HCT116 (cell line): ENCODE measurements around the gene SGIP1. TPM values are rescaled to one million over a fixed set of nuclear protein-coding genes. Genes with fewer than 3 reads are reported as not detected.

Experiments used
- ATAC-seq: fragments of 200-7000 bp; cut with Tn5 transposase; 2 replicates; pipeline ENCODE4 v1.9.1; 2020; ENCODE audit warnings: mild to moderate bottlenecking, moderate library complexity
- BruUV-seq: library from RNA; stranded (reverse); fragments of 400-500 nt; replicated peaks from 2 replicates; lab custom pipeline; 2021; lab: Mats Ljungman, UMichigan
- CTCF ChIA-PET: fragments of 300-600 bp; sonication (Branson Sonifier 250); formaldehyde crosslinking; loops from one replicate; lab custom pipeline; 2021; ENCODE audit warnings: antibody characterized with exemption; lab: Charles Lee
- POLR2A ChIA-PET: fragments of 300-600, 350-600 bp; sonication (Branson Sonifier 250); formaldehyde crosslinking; loops from one replicate; lab custom pipeline; 2021; ENCODE audit warnings: antibody characterized with exemption; lab: Charles Lee
- RAD21 ChIA-PET, 2 experiments: fragments of 300-600 bp; sonication (Branson Sonifier 250); formaldehyde crosslinking; loops; one replicate each; lab custom pipeline; 2023; ENCODE audit warnings: low total read pairs in 2 of 2; ENCODE audit not compliant: uncharacterized antibody in 2 of 2, unreplicated experiment in 2 of 2, low non-redundant PET in 1 of 2; lab: Charles Lee
- DNase-seq: peaks from one replicate; pipeline ENCODE4 v3.0.0-alpha.2; 2010; ENCODE audit warnings: low read depth, low spot score
- H2AFZ ChIP-seq: fragments of 200-600 bp; shearing (Covaris generic), sonication (generic); 2 replicates; pipeline ENCODE4 v1.6.1; 2017; ENCODE audit warnings: low read depth, mixed run types, mixed read lengths, antibody characterized with exemption, low read length; ENCODE audit not compliant: poor library complexity, severe bottlenecking
- H3K27ac ChIP-seq: 2 replicates; pipeline ENCODE4 v1.5.1; 2012; ENCODE audit warnings: low read depth, low read length
- H3K27me3 ChIP-seq: fragments of 200-600 bp; sonication (generic); 2 replicates; pipeline ENCODE4 v1.6.1; 2016; ENCODE audit warnings: mixed run types, low read length, mixed read lengths; ENCODE audit not compliant: insufficient read depth
- H3K36me3 ChIP-seq, 2 experiments: fragments of 200-500 bp in 1 of 2; fragments of 200-600 bp in 1 of 2; sonication (Bioruptor generic) in 1 of 2; sonication (generic) in 1 of 2; 2 replicates each; pipeline versions ENCODE4 v1.5.1 to v1.6.1; 2014 to 2016; ENCODE audit warnings: low read length in 2 of 2, inconsistent platforms in 1 of 2, mixed read lengths in 1 of 2, mixed run types in 1 of 2; ENCODE audit not compliant: insufficient read depth in 2 of 2, control insufficient read depth in 1 of 2
- H3K4me1 ChIP-seq, 2 experiments: fragments of 200-600 bp in 1 of 2; sonication (generic) in 1 of 2; 2 replicates each; pipeline versions ENCODE4 v1.5.1 to v1.6.1; 2012 to 2017; ENCODE audit warnings: low read length in 2 of 2, inconsistent platforms in 1 of 2, mild to moderate bottlenecking in 1 of 2, mixed read lengths in 1 of 2, mixed run types in 1 of 2, moderate library complexity in 1 of 2; ENCODE audit not compliant: insufficient read depth in 2 of 2, control insufficient read depth in 1 of 2
- H3K4me2 ChIP-seq: fragments of 200-600 bp; sonication (generic); 2 replicates; pipeline ENCODE4 v1.6.1; 2017; ENCODE audit warnings: mixed run types, low read length, mixed read lengths
- H3K4me3 ChIP-seq, 2 experiments: fragments of 200-600 bp in 1 of 2; sonication (generic) in 1 of 2; replicated peaks in 1 of 2; 2 replicates each; pipeline ENCODE4 v1.5.1; 2011 to 2016; ENCODE audit warnings: low read length in 2 of 2, control low read depth in 1 of 2, low read depth in 1 of 2, mild to moderate bottlenecking in 1 of 2, mixed read lengths in 1 of 2, mixed run types in 1 of 2
- H3K79me2 ChIP-seq: fragments of 200-600 bp; sonication (generic); 2 replicates; pipeline ENCODE4 v1.6.1; 2017; ENCODE audit warnings: mild to moderate bottlenecking, mixed run types, low read length, moderate library complexity, mixed read lengths; ENCODE audit not compliant: insufficient read depth
- H3K9ac ChIP-seq: fragments of 200-600 bp; sonication (generic); 2 replicates; pipeline ENCODE4 v1.6.1; 2016; ENCODE audit warnings: low read length, mixed read lengths
- H3K9me2 ChIP-seq: fragments of 200-600 bp; sonication (generic), shearing (Covaris generic); 2 replicates; pipeline ENCODE4 v1.6.1; 2017; ENCODE audit warnings: mixed run types, mild to moderate bottlenecking, moderate library complexity; ENCODE audit not compliant: insufficient read depth
- H3K9me3 ChIP-seq, 2 experiments: fragments of 200-500 bp in 1 of 2; fragments of 200-600 bp in 1 of 2; sonication (Bioruptor generic) in 1 of 2; sonication (generic) in 1 of 2; 2 replicates each; pipeline ENCODE4 v1.6.1; 2014 to 2017; ENCODE audit warnings: low read length in 2 of 2, mixed read lengths in 2 of 2, inconsistent platforms in 1 of 2, low read depth in 1 of 2, mild to moderate bottlenecking in 1 of 2, mixed run types in 1 of 2, moderate library complexity in 1 of 2; ENCODE audit not compliant: control insufficient read depth in 1 of 2, insufficient read depth in 1 of 2
- H4K20me1 ChIP-seq: fragments of 200-600 bp; sonication (generic), shearing (Covaris generic); 2 replicates; pipeline ENCODE4 v1.6.1; 2017; ENCODE audit warnings: mixed run types, mild to moderate bottlenecking, moderate library complexity; ENCODE audit not compliant: insufficient read depth
- CEBPB ChIP-seq: IDR thresholded peaks from 2 replicates; pipeline ENCODE4 v1.6.1; 2012; ENCODE audit warnings: low read depth
- EGR1 ChIP-seq: IDR thresholded peaks from 2 replicates; pipeline ENCODE4 v1.6.1; 2012; ENCODE audit warnings: low read depth
- ELF1 ChIP-seq: IDR thresholded peaks from 2 replicates; pipeline ENCODE4 v1.6.1; 2012; ENCODE audit warnings: low read depth, borderline replicate concordance
- FOSL1 ChIP-seq: IDR thresholded peaks from 2 replicates; pipeline ENCODE4 v1.6.1; 2012; ENCODE audit warnings: low read depth
- JUND ChIP-seq: IDR thresholded peaks from 2 replicates; pipeline ENCODE4 v1.6.1; 2012
- POLR2AphosphoS5 ChIP-seq: IDR thresholded peaks from 2 replicates; pipeline ENCODE4 v1.6.1; 2011; ENCODE audit warnings: mild to moderate bottlenecking, low read depth, low read length, moderate library complexity
- RAD21 ChIP-seq: IDR thresholded peaks from 2 replicates; pipeline ENCODE4 v1.6.1; 2012; ENCODE audit warnings: low read depth, mild to moderate bottlenecking
- SIN3A ChIP-seq: IDR thresholded peaks from 2 replicates; pipeline ENCODE4 v1.6.1; 2012; ENCODE audit warnings: low read depth
- SP1 ChIP-seq: IDR thresholded peaks from 2 replicates; pipeline ENCODE4 v1.6.1; 2012; ENCODE audit warnings: low read depth
- SRF ChIP-seq: IDR thresholded peaks from 2 replicates; pipeline ENCODE4 v1.6.1; 2012; ENCODE audit warnings: low read depth
- TCF7L2 ChIP-seq: IDR thresholded peaks from 2 replicates; pipeline ENCODE4 v1.7.0; 2011; ENCODE audit warnings: borderline replicate concordance, inconsistent platforms; ENCODE audit not compliant: insufficient read depth, insufficient read length; ENCODE audit errors: extremely low read depth
- ZFX ChIP-seq: fragments of 450-650 bp; IDR thresholded peaks from 2 replicates; pipeline ENCODE4 v1.6.1; 2017
- ZNF274 ChIP-seq: fragments of 200-500 bp; sonication (Bioruptor generic); IDR thresholded peaks from 2 replicates; pipeline ENCODE4 v1.6.1; 2014; ENCODE audit warnings: mild to moderate bottlenecking, low read depth, low read length, inconsistent platforms
- intact Hi-C: fragments of 100-400 bp; cut with micrococcal nuclease; formaldehyde crosslinking; loops from 2 replicates; pipeline ENCODE4 v1.10.0; 2022
- total RNA-seq: library from RNA; stranded (reverse); gene quantifications from one replicate; pipeline ENCODE4 v1.2.1, GENCODE V29; 2021; ENCODE audit not compliant: unreplicated experiment
- TF ChIP-seq, protein P1 (sequence below): IDR thresholded peaks from 2 replicates; pipeline ENCODE4 v1.6.1; 2011; ENCODE audit warnings: mild to moderate bottlenecking, low read length, moderate library complexity; ENCODE audit not compliant: insufficient replicate concordance; ENCODE audit errors: extremely low read depth
- TF ChIP-seq, protein P2 (sequence below): IDR thresholded peaks from 2 replicates; pipeline ENCODE4 v1.6.1; 2012

Gene SGIP1
- total RNA-seq, 1 experiment from 2014 or later, result 0.15 TPM

DNA sequence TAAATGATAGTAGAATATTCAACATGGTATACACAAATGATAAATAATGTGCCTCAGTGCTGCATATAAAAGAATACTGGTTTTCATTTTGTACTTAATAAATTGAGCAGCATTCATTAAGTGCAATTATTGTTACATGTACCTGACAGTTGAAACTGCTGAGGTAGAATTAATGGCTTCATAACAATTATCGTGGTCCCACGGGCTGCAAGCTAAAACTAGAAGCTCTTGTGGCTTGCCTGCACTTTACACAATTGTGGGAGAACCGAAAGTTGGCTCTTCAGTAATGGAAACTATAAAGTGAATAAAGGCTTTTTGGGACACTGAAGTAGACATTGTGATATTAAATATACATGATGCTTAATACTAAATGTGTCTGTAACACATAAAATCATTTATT lies 243.9 kb downstream of the SGIP1 start:
- no peak overlapping the region for H3K4me3 ChIP-seq
- H3K9me2 ChIP-seq, result no peaks in the 10 kb centered on the region
- H3K4me1 ChIP-seq, result no peaks in the 10 kb centered on the region
- no peak overlapping the region for H3K4me2 ChIP-seq
- no peak overlapping the region for H2AFZ ChIP-seq
- no peak overlapping the region for H3K9ac ChIP-seq
- ChIA-PET RAD21 (no interaction called here), POLR2A (no interaction called here), CTCF (no interaction called here)
- no peaks in the 10 kb centered on the region for H3K79me2 ChIP-seq
- DNase-seq (no peak), ATAC-seq (no peak)
- no peaks in the 10 kb centered on the region for H3K27me3 ChIP-seq
- TF ChIP-seq ZFX (no peak), JUND (no peak), CEBPB (no peak), SP1 (no peak), TCF7L2 (no peak), RAD21 (no peak)
- TF ChIP-seq, protein P1, sequence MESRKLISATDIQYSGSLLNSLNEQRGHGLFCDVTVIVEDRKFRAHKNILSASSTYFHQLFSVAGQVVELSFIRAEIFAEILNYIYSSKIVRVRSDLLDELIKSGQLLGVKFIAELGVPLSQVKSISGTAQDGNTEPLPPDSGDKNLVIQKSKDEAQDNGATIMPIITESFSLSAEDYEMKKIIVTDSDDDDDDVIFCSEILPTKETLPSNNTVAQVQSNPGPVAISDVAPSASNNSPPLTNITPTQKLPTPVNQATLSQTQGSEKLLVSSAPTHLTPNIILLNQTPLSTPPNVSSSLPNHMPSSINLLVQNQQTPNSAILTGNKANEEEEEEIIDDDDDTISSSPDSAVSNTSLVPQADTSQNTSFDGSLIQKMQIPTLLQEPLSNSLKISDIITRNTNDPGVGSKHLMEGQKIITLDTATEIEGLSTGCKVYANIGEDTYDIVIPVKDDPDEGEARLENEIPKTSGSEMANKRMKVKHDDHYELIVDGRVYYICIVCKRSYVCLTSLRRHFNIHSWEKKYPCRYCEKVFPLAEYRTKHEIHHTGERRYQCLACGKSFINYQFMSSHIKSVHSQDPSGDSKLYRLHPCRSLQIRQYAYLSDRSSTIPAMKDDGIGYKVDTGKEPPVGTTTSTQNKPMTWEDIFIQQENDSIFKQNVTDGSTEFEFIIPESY, result no peak
- no peaks in the 10 kb centered on the region for H4K20me1 ChIP-seq
- BruUV-seq, result no TSS peak
- H3K9me3 ChIP-seq, result no peaks in the 10 kb centered on the region
- intact Hi-C loops, result no loop called here
- no peaks in the 10 kb centered on the region for H3K36me3 ChIP-seq
- H3K27ac ChIP-seq, result no peak overlapping the region

DNA sequence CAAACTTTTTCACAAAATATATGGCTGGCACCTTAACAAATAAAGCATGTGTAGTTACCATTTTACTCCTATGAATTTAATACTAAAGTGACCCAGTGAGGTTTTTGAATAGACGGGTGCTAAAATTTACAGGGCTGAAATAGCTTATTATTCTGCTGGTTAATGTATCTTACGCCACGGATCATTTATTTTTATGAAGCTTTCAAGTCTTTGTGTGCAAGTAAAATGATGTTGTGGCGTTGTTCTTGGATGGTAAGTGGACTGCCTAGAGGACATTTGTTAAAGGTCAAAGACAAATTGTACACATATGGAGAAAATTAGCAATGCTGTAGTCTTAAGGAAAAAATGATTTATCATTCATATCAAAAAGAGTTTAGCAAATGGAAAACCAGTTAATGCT lies 244.3 kb downstream of the SGIP1 start:
- no peaks in the 10 kb centered on the region for H3K9me2 ChIP-seq
- H3K9me3 ChIP-seq, result no peaks in the 10 kb centered on the region
- no peak overlapping the region for H3K9ac ChIP-seq
- no peaks in the 10 kb centered on the region for H3K36me3 ChIP-seq
- H4K20me1 ChIP-seq, result no peaks in the 10 kb centered on the region
- POLR2A ChIA-PET, result no interaction called here
- no peak for DNase-seq
- intact Hi-C loops, result no loop called here
- no peak overlapping the region for H3K27ac ChIP-seq
- no peaks in the 10 kb centered on the region for H3K79me2 ChIP-seq
- H3K4me3 ChIP-seq, result no peak overlapping the region
- no peaks in the 10 kb centered on the region for H3K27me3 ChIP-seq
- H3K4me2 ChIP-seq, result no peak overlapping the region
- TF ChIP-seq, protein P2, sequence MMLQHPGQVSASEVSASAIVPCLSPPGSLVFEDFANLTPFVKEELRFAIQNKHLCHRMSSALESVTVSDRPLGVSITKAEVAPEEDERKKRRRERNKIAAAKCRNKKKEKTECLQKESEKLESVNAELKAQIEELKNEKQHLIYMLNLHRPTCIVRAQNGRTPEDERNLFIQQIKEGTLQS, result no peak
- TF ChIP-seq SRF, result no peak
- TF ChIP-seq EGR1, result no peak
- no peak for TF ChIP-seq POLR2AphosphoS5
- no peak for TF ChIP-seq ZNF274
- TF ChIP-seq SIN3A, result no peak
- TF ChIP-seq SP1, result no peak
- TF ChIP-seq TCF7L2, result no peak
- TF ChIP-seq RAD21, result no peak
- TF ChIP-seq FOSL1, result no peak
- no peak for TF ChIP-seq JUND
- TF ChIP-seq ELF1, result no peak
- TF ChIP-seq, all 23 proteins: peak for 0
- ChIA-PET RAD21 (no interaction called here), CTCF (no interaction called here)
- no peak for ATAC-seq
- BruUV-seq, result no TSS peak
- Histone ChIP-seq H3K4me1 (no peaks in the 10 kb centered on the region), H2AFZ (no peak overlapping the region)
